Stimulated activated CD4-positive, alpha-beta T cell treated with anti-CD3 and anti-CD28 coated beads, Interleukin-1b, Interleukin-23, amount 100 ng/mL, for 1 hour (primary cell): ENCODE data around the gene TBC1D2B.
A peak's percentile ranks its signal among the peaks of the same experiment; 100 is the strongest.

Experiments used
- DNase-seq, 2 donors: peaks; one replicate each; pipeline ENCODE4 v3.0.0-alpha.2; 2020; ENCODE audit warnings: low read depth in 2 of 2

TBC1D2B gene

DNA sequence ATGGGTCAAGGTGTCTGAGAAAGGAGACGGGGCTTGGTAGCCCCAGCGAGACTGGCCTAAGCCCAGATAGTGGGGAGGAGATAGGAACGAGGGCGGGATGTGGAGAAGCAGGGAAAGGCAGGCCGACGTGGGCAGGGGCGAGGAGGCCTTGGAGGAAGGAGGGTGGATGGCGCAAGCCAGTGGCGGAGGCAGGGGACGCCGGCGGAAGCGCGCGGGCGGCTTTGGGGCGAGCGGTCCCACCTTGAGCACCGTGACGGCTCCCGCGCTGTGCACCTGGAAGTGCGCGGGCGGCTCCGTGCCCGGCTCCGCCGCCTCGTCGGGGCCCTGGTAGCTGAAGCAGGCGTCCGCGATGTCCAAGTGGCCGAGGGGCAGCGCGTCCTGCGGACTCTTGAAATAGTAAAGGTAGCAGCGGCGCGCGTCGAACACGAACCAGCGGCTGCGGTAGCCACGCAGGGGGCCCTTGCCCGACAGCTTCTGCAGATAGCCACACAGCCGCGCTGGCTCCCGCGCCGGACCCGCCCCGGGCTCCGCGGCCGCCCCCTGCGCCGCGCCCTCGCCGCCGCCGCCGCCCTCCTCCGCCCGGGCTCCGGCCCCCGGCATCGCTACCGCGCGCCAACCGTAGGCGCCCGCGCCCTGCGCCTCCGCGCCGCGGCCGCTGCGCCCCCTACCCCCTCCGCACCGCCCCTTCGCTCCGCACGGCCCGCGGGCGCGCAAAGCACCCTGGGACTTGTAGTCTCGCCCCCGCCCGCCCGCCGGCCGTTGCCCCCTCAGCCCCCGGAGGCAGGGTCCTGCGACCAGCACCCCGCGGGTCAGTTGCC lies at the start of gene TBC1D2B:
Gene TBC1D2B (minus strand): TSS at position 659 of the 818 bp plus-strand sequence. CDS start 59 bp downstream, at position 600.
- DNase-seq, result peak in 1 of 2 donors; percentile 48

DNA sequence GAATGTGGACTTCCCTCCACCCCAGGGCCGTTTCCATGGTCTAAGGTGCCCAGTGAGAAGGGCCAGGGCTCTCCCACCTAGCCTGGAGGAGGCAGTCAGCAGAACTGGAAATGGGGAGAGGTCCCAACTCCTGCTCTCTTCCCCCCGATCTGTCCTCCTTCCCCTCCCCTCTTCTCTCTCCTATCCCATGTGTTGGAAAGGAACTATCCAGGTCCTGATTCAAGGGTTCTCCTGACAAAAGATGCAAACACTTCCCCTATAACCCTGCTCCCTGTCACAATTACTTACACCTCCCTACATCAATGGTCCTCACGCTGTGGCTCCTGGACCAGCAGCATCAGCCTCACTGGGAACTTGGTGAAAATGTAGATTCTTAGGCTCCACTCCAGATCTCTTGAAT lies 47.8 kb upstream of the TBC1D2B start:
- DNase-seq, result no peak

DNA sequence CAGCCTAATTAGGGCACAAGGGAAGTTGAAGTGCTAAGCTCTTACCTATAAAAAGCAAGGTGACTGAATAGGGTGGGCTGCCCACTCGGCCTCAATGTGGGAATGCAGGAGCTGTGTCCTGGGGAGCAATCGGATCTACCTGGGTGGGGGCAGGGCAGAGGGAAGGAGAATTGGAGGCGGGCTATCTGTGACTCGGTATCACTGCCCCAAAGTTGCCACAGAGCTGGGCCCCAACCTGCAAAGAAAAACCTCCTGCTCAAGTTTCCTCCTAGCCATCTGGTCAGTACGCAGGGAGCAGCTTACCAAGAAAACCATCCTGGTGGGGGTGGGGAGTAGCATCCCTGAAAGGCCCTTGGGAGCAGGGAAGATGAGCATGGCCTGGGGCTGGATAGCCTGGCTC lies 43.0 kb upstream of the TBC1D2B start:
- no peak for DNase-seq

DNA sequence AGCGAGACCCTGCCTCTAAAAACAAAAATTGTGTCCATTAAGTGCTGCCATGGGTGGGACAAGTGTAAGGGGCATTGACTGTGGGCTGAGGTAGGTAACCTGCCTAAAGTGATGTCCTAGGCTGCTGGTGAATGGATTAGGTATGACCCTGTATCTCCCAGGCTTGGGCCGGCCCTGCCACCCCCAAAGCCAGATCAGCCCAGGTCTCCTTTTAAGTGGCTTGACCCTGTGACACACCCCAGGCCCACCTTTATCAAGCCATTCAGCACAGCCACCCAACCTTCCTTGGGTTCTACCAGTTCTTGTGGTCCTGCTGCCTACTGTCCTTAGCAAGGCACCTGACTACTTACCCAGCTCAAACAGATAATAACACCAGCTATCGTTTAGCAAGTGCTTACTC lies 35.0 kb upstream of the TBC1D2B start:
- DNase-seq, result no peak

DNA sequence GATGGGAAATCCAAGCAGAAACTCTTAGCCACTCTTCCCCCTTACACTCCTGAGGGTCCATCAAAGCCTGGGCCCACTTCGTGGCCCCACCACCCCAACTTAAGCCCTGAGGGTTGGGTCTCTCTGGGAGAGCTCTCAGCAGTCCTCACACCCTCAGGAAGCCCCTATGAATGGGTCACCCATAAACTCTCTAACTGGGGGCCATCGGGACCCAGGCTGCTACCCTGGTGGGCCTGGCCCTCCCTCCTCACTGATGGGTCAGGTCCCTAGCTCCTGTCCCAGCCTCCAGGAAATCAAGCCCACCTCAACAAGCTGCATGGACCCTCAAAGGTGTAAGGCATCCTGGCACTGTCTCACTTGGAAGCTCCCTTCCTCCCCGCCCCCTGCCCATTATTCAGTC lies 34.3 kb upstream of the TBC1D2B start:
- no peak for DNase-seq

DNA sequence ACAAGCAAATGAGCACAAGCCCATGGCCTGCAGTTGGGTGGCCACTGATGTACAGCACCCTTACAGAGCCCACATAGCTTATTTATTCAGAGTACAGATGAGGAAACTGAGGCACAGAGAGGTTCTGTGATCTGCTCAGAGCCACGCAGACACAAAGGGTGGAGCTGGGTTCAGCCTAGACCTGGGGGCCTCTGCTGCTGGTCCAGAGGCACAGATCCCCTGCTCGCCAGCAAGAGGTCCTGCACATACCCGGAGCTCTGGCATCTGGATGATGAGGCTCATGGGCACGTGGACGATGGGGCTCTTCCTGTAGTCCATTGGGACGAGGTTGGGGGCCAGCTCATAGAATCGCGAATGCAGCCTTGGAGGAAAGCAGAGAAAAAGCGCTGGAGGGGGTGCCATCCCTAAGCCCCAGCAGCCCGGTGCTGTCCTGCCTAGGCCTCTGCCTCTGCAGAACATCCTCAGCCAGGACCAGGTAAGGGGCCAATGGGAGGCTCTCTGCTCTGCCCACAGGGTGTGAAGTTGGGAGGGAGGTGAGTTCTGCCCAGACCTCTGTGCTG lies 33.5 kb upstream of the TBC1D2B start:
- DNase-seq, result no peak

DNA sequence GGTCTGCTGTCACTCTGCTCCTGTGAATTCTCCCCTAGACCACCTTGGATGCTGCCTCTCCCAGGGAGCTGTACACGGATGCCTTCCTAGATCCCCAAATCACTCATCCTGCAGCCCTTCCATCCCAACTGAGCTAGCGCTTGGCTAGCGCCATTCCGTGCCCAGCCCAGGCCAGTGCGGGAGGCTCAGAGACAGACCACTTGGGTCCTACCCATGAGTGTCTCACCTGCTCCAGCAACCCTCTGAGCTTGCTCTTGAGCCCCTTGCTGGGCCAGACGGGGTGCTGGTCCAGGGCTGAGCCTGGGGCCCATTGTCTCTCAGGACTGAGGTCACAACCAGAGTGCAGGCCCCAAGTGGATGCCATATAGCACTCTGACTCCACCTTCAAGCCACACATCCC lies 32.6 kb upstream of the TBC1D2B start:
- no peak for DNase-seq

DNA sequence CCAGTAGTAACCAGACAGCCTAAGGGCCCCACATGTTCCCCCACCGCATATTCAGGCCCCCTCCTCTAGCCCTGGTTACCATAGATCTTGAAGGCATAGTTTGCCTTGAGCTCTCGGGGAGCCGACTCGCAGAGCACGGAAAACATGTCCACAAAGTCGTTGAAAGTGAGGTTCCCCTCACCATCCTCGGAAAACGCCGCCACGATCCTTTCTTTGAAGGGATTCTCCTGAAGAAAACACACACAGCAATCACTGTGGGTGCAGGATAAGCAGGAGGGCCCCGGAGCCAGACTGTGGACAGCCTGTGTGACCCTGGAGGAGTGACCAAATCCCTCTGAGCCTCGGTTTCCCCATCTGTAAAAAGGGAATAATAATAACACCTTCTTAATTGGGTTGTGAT lies 31.6 kb upstream of the TBC1D2B start:
- no peak for DNase-seq

DNA sequence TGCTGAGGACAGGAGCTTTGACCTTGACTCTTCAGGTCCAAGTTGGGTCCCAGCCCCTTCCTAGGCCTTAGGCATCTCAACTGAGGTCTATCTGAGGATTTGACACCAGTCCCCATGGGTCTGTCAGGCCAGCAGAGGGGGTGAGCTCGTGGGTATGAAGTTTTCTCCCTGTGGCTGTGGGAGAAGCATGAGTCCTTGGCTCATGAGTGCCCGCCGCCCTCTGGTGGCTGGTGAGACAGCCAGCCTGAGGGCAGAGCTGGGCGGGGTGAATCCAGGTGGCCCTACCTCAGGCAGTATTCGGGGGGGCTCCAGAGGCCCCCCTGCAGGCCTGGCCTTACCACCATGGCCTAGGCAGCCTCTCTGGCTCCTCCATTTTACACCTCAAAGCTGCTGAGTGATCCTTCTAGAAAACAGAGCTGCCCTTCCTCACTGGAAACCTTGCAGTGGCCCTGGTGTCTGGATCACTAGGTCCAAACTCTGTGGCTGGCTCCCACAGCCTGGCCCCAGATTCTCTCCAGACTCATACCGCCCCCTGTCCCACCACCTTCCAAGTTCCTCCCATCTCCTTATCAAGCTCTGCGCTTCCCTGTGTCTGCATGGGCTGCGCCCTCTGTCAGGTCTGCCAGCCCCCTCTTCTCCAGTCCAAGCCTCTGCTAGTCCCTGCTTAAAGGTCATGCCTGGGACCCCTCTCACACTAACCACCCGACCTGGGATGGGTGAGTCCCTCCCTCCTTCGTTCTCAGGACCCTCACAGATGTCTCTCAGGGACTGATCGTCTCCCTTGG lies 31.0 kb upstream of the TBC1D2B start:
- peak; percentile 58 to 66 for DNase-seq

DNA sequence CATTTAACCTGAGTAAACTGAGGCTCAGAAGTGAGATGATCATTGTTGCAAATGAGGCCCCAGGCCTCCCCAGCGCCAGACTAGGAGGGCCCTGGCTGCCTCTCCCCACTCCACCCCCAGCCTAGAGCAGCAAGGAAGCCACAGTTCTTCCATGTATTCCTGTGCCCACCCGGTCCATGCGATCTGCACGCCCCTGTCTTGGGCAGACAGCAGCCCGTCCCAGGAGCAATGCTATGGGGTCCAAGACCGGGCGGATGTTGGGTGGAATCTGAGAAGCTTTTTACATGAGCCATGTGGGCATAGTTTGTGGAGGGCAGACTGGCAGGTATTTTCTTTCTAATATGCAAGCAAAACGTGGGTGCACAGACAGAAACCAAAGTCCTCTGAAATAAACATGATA lies 30.0 kb upstream of the TBC1D2B start:
- no peak for DNase-seq

DNA sequence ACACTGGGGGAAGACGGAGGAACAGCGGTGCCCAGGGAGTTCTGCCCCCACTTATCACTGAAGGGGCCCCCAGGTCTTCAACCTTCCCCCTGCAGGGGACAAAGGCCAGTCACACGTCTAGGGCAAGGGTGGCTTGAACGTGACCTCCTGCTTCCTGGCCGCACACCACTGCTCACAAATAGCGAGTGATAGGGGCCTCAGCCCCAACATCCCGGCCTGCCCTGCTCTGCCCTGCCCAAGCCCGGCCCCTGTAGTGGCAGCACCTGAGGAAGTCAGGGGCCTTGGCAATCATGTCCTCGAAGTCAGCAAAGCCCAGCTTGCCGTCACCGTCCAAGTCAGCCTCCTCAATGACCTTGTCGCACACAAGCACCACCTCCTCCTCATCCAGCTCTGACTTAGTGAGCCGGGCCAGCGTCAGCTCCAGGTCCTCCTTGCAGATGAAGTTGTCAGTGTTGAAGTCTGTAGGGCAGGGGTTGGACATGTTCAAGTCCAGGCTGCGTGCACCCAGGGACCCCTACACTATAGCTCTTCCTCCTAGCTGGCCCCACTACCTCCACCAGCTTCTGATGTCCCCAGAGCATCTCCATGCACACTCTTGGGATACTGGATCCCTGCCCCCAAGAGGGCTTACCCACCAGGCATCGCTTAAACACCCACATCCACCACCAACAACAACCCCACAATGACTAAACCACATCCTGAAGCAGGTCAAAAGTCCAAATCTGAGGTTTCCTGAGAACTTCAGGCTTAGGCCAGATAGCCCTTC lies 28.1 kb upstream of the TBC1D2B start:
- DNase-seq, result no peak

DNA sequence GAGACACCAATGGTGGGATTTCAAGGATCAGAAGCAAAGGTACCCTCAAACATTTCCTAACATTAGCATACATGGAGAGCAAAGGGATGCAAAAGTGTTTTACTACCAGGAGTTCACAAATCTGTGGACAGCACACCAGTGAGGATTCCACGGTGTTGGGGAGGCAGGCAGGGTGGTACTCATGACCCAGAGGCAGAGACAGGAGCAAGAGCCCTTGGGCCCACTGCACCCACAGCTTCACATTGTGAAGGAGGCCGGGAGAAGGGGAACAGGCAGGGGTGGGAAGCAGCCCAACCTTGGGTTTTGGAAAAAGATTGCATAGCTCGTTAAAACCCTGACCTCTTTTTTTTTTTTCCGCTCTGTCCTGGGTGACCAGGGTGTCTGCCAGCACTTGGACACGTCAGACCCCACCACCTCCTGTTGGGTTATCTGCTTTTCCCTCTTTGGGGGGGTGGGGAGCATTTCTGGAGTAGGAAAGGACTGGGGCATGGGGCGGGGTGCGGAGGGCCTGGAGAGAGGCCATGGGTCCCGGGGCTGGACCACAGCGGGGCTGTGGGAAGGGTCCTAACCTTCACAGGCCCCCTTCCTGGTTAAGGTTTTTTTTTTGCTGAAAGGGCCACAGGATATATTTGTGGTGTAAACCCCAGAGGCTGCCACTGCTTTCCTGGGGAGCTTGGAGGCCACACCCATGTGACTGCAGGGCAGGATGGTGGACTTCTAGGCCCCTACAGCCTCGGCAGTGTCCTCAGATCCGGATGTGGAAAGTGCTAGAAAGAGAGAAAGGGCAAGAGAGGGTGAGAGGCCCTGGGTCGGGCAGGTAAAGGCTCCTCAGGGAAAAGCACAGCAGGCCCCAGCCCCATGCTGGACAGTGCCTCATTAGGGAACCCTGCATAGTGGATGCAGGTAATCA lies 27.3 kb upstream of the TBC1D2B start:
- no peak for DNase-seq

DNA sequence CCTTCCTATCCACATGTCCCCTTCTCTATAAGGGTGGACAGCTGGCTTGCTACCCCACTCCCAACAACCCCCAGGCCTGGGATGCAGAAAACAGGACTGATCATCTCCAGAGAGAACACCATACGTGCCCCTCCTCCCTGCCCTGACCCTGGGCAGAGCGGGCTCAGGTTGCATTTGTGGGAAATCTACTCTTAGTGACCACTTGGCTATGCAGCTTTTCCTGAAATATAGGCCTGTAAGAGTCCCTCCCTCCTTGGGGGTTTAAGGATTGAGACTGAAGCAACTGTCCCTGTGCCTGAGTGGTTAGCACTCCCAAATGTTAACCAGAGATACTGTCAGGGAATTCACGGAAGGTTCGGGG lies 26.6 kb upstream of the TBC1D2B start:
- no peak for DNase-seq

DNA sequence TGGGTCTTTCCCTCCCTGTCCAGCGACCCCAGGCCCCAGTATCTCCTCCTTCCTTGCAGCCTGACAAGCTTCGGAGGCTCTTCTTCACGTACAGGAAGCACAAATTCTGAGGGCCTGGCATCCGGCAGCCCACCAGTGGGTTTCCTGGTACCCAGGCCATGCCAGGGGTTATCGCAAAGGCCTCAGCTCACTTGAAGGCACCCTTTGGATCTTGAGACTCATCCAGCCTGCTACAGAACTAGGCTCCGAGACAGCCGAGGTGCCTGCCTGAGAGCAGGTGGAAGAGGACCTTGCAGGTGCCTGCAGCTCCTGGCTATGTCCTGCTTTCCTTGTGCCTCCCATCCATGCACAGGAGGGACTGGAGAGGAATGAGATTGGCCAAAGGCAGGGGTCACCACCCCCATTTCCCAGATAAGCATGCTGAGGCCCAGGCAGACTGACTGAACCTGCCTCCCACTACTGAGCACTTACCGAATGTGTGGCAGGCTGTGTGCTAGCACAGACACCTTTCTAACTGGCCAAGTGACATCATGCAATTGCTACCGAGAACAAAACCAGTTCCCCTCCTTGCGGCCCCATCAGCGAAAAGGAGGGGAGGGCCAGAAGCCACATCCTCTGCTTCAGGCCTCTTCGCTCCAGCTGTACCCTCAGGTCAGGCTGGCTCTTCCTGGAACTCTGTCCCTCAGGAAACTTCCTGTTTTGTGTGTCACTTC lies 26.1 kb upstream of the TBC1D2B start:
- DNase-seq, result no peak

DNA sequence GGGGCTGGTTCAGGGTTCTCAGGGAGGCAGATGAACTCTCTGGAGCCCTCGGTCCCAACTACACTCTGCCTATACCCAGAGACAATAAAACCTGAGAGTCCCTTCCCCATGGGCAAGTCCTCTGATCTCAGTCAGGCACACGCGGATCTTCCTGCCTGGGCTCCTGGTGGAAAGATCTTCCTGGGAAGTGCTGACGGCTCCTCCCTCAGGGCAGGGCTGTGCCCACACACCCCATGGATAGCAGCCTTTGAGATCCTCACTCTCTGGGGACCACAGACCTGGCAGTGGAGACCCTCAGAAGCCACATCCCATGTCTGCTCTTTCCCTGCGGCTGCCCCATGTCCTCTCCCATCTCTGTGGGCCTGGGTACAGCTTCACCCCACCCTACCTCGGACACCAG lies 25.2 kb upstream of the TBC1D2B start:
- DNase-seq, result no peak

DNA sequence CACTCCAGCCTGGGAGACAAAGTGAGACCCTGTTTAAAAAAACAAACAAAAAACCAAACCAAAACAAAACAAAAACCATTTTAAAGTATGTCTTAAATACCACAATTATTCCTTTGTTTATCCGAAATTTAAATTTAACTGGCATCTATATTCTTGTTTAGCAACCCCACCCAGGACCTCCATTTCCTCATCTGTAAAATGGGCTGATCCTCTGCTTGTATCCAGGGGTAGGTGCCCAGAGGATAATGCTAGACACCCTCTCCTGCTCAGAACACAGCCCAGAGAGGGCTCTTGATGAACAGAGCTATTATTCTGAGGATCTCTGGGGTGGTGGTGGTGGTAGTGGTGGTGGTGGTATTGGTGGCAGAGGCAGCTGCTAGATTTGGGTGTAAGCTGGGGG lies 24.7 kb upstream of the TBC1D2B start:
- DNase-seq, result no peak

DNA sequence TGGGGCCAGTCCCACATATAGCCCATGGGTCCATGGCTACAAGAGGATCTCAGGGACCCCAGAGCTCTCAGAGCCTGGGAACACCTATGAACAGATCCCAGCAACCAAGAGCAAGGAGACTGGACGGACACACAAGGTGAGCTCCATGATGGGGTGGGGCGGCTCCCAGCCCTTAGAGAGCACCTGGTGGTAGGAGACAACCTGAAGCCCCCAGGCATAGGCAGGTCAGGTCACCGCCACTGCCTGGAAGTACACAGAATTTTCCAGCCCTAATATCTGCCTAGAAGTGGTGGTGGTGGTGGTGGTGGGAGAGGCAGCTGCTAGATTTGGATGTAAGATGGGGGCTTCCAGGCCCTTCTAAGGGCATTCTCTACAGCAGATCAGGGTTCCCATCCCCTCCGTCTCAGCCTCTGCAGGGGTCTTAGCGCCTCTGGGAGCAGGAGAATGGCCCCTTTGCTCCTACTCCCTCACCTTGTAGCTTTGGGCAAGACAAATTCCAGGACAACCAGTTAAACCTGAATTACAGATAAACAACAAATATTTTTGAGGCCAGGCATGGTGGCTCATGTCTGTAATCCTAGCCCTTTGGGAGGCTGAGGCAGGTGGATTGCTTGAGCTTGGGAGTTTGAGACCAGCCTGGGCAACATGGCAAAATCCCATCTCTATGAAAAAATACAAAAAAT lies 24.1 kb upstream of the TBC1D2B start:
- no peak for DNase-seq

DNA sequence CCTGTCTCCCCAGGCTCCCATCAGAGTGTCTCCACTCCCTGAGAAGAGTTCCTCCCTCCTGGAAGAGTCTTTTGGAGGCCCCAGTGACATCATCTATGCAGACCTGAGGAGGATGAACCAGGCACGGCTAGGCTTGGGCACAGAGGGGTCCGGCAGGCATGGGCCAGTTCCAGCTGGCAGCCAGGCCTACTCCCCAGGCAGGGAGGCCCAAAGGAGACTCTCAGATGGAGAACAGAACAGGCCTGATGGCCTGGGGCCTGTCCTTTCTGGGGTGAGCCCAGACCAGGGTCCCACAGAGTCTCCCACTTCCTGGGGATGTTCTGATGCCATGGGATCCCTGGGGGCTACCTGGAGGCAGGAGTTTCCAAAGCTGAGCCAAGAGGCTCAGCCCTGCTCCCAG lies 23.4 kb upstream of the TBC1D2B start:
- DNase-seq, result no peak

DNA sequence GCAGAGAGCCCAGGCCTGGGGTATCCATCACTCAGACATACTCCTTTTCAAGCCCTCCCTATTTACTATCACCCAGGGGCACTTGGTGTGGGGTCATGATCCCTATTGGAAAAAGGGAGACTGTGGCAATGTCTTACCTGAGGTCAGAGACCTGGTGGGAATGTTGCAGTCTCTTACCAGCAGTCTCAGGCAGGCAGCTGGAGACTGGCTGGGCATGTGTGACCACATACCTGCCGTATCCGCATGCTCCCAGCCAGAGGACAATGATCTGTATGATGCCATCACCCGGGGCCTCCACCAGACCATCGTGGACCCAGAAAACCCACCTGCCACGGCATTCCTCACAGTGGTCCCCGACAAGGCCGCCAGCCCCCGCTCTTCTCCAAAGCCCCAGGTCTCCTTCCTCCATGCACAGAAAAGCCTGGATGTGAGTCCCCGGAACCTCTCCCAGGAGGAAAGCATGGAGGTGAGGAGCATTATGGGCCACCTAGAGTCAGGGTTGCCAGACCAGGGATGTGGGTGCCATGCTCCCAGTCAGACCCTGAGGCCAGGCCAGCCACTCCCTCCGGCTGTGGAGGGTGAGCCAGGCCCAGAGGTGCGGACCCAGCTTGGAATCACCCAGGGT lies 20.7 kb upstream of the TBC1D2B start:
- no peak for DNase-seq
